ENCODE results near the gene DLX5.

- TF ChIP-seq POLR2A (IDR thresholded peaks at IDR 0.05) (no peak), CTCF (IDR thresholded peaks at IDR 0.05) (no peak)
Observed at GRCh38 chr7:96998333-96998732, 26.3 kb downstream of the DLX5 start.

Measured in vagina (tissue), 2 donors.